Right atrium auricular region (tissue), 2 donors: ENCODE measurements around the gene EXOSC9. TPM values are rescaled to one million over a fixed set of nuclear protein-coding genes. Genes with fewer than 3 reads are reported as not detected.

Experiments used
- DNase-seq: peaks from one replicate; pipeline ENCODE4 v3.0.0-alpha.2; 2019; ENCODE audit warnings: low spot score
- H3K27ac ChIP-seq, 2 donors: fragments of 200-600 bp; sonication (generic); 1 replicate in 1 of 2; 2 replicates in 1 of 2; pipeline ENCODE4 v1.5.1; 2016 to 2019
- H3K27me3 ChIP-seq, 2 donors: fragments of 200-600 bp; sonication (generic); one replicate each; pipeline versions ENCODE4 v1.5.1 to v1.6.0; 2017 to 2019
- H3K36me3 ChIP-seq: fragments of 200-600 bp; sonication (generic); one replicate; pipeline ENCODE4 v1.5.1; 2016
- H3K4me1 ChIP-seq, 2 donors: fragments of 200-600 bp; sonication (generic); one replicate each; pipeline versions ENCODE4 v1.5.1 to v1.6.0; 2017 to 2019
- H3K4me3 ChIP-seq, 2 donors: fragments of 200-600 bp; sonication (generic); 1 replicate in 1 of 2; 2 replicates in 1 of 2; pipeline ENCODE4 v1.5.1; 2017 to 2019; ENCODE audit warnings: mild to moderate bottlenecking in 1 of 2, moderate library complexity in 1 of 2
- H3K9me3 ChIP-seq, 2 donors: fragments of 200-600 bp; sonication (generic); one replicate each; pipeline ENCODE4 v1.5.1; 2019
- total RNA-seq, 2 donors: library from RNA; depleted of rRNA; stranded (reverse); fragments of >200 nt; gene quantifications; one replicate each; pipeline ENCODE4 v1.1.0, GENCODE V29; 2016
- TF ChIP-seq, protein P1 (sequence below), 2 donors: fragments of 200-600 bp; sonication (generic); IDR thresholded peaks; one replicate each; pipeline ENCODE4 v1.5.1; 2019; ENCODE audit warnings: antibody characterized with exemption in 2 of 2

The EXOSC9 gene
- total RNA-seq, 2 donors from 2014 or later, result 18.8 TPM

DNA sequence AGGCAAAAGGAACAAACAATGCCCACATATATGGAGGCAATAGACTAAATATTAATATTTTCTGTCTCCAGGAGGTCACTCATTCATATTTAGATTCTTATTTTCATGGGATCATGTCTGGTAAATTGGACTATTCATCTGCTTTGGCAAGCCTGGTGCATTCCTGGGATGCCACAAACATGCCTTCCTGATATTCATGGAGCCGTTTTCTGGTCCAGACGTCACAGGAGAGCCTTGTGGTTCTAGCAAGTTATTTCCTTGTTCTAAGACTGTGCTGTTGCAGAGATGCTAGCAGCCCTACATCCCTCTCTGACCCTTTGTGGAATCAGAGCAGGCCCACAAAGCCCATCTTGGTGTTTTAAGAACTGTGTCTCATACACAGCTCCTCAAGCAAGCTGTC, 16.1 kb upstream of the EXOSC9 start:
- TF ChIP-seq, protein P1, sequence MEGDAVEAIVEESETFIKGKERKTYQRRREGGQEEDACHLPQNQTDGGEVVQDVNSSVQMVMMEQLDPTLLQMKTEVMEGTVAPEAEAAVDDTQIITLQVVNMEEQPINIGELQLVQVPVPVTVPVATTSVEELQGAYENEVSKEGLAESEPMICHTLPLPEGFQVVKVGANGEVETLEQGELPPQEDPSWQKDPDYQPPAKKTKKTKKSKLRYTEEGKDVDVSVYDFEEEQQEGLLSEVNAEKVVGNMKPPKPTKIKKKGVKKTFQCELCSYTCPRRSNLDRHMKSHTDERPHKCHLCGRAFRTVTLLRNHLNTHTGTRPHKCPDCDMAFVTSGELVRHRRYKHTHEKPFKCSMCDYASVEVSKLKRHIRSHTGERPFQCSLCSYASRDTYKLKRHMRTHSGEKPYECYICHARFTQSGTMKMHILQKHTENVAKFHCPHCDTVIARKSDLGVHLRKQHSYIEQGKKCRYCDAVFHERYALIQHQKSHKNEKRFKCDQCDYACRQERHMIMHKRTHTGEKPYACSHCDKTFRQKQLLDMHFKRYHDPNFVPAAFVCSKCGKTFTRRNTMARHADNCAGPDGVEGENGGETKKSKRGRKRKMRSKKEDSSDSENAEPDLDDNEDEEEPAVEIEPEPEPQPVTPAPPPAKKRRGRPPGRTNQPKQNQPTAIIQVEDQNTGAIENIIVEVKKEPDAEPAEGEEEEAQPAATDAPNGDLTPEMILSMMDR (IDR thresholded peaks at IDR 0.05), result no peak
- Histone ChIP-seq H3K4me1 (peaks cover 0 to 10% of the 10 kb centered on the region in 2 donors), H3K4me3 (no peak overlapping the region), H3K27ac (no peak overlapping the region), H3K27me3 (no peaks in the 10 kb centered on the region), H3K9me3 (no peaks in the 10 kb centered on the region), H3K36me3 (no peaks in the 10 kb centered on the region)
- DNase-seq, result no peak

DNA sequence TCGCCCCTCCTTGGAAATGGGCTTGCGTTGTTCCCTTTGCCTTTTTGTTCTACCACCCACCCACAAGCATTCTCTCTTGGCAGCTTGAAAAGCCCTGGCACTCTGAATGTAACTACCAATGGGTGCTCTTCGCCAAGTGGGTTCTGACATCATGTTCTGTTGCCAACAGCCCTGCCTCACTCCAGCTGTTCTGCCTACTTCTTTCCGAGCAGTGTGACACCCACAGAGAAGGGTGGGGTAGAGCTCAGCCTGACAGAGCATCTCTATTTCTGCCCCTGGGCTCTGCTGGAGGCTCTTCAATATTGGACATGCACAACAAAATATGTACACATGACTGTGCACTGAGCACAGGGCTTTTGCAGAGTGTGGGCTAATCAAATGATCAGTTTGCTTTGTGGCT, 15.6 kb upstream of the EXOSC9 start:
- TF ChIP-seq, protein P1 (IDR thresholded peaks at IDR 0.05), result no peak
- peaks cover 0 to 10% of the 10 kb centered on the region in 2 donors for H3K4me1 ChIP-seq
- no peaks in the 10 kb centered on the region for H3K27me3 ChIP-seq
- DNase-seq, result no peak
- H3K9me3 ChIP-seq, result no peaks in the 10 kb centered on the region
- H3K36me3 ChIP-seq, result no peaks in the 10 kb centered on the region
- H3K4me3 ChIP-seq, result no peak overlapping the region
- no peak overlapping the region for H3K27ac ChIP-seq

DNA sequence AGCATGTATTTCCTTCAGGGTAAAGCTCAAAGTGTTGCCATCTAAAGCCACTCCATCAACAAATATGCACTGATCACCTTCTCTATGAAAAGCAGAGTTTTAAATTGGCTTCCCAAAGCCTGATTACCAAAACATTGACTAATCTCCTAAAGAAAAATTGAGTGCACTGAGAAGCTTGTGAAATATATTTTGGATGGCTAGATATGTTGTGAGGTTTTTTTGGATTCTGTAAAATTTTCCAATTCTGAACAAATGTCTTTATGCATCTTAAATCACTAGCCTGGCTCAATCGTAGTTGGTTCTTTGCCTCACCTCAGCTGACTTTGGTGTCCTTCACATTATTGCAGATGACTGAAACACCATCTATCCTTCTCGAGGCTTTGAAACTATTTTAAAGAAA, 14.9 kb upstream of the EXOSC9 start:
- no peak overlapping the region for H3K4me3 ChIP-seq
- no peaks in the 10 kb centered on the region for H3K9me3 ChIP-seq
- H3K27me3 ChIP-seq, result no peaks in the 10 kb centered on the region
- TF ChIP-seq, protein P1 (IDR thresholded peaks at IDR 0.05), result no peak
- peaks cover 0 to 10% of the 10 kb centered on the region in 2 donors for H3K4me1 ChIP-seq
- no peaks in the 10 kb centered on the region for H3K36me3 ChIP-seq
- DNase-seq, result no peak
- H3K27ac ChIP-seq, result no peak overlapping the region

DNA sequence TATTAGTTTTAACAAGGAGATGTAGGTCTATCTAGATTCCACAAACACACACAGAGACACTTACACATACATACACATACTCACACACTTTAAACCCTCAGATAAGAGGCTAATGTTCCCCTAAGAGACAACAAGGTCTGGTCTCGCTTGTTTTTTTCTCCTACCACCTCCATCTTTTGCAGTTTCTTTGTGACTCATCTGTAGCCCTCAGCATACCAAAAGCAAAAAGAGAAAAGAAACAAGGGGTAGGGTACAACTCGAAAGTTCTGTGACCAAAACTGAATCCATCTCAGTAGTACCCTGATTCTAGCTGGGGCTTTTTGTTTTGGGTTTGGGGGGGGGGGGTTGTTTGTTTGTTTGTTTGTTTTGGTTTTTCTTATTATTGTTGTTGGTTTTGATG, 12.2 kb upstream of the EXOSC9 start:
- TF ChIP-seq, protein P1 (IDR thresholded peaks at IDR 0.05), result no peak
- Histone ChIP-seq H3K36me3 (no peaks in the 10 kb centered on the region), H3K27me3 (no peaks in the 10 kb centered on the region), H3K4me3 (no peak overlapping the region), H3K9me3 (no peaks in the 10 kb centered on the region), H3K27ac (no peak overlapping the region), H3K4me1 (peaks cover 0 to 10% of the 10 kb centered on the region in 2 donors)
- DNase-seq, result no peak

DNA sequence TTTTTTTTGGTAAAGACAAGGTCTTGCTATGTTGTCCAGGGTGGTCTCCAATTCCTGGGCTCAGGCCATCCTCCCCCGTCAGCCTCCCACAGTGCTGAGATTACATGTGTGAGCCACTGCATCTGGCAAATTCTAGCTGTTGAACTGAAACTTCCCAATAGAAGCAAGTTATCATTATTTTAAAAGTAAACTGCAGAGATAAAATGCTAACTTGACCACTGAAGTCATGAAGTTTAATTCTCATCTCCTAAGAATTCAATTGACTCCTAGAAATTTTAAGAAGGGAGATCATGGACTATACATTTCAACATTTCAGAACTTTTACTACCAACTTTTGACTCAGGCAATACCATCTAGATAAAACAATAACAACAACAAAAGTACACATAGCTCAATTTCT, 11.7 kb upstream of the EXOSC9 start:
- no peaks in the 10 kb centered on the region for H3K9me3 ChIP-seq
- TF ChIP-seq, protein P1 (IDR thresholded peaks at IDR 0.05), result no peak
- no peak overlapping the region for H3K4me3 ChIP-seq
- H3K27ac ChIP-seq, result no peak overlapping the region
- no peaks in the 10 kb centered on the region for H3K27me3 ChIP-seq
- no peaks in the 10 kb centered on the region for H3K36me3 ChIP-seq
- DNase-seq, result no peak
- H3K4me1 ChIP-seq, result peaks cover 0 to 10% of the 10 kb centered on the region in 2 donors
